ENCODE data around the gene TMPRSS11F.
"Not testable (repeated sequence)": the region's sequence is repeated elsewhere in the genome, so short reads cannot be mapped to it uniquely, and the experiment has no call there.

TMPRSS11F gene

GRCh38 chr4:68129793-68130192 lies at the start of gene TMPRSS11F:
Gene TMPRSS11F, minus strand, starts transcription at chr4:68129869. Its CDS starts 49 bp downstream, at chr4:68129820.
- DNase-seq (ENCODE audit: low spot score) = no peak

GRCh38 chr4:68176904-68177303 lies 47.2 kb upstream of the TMPRSS11F start:
- no peak for DNase-seq (ENCODE audit: low spot score)
- no peak for TF ChIP-seq CTCF (IDR thresholded peaks at IDR 0.05; ENCODE audit: extremely low read depth, missing control alignments)

More at GRCh38 chr4:68129793-68130192, at the start of gene TMPRSS11F:
- no peak for TF ChIP-seq CTCF (IDR thresholded peaks at IDR 0.05; ENCODE audit: extremely low read depth, missing control alignments)

GRCh38 chr4:68176500-68176899 lies 46.8 kb upstream of the TMPRSS11F start:
- DNase-seq (ENCODE audit: low spot score) = no peak

GRCh38 chr4:68175562-68176155 lies 46.0 kb upstream of the TMPRSS11F start:
- peak; percentile 50 for TF ChIP-seq CTCF (IDR thresholded peaks at IDR 0.05; ENCODE audit: extremely low read depth, missing control alignments)
- DNase-seq (ENCODE audit: low spot score) = peak; percentile 59

More at GRCh38 chr4:68176500-68176899, 46.8 kb upstream of the TMPRSS11F start:
- TF ChIP-seq CTCF (IDR thresholded peaks at IDR 0.05; ENCODE audit: extremely low read depth, missing control alignments) = no peak

GRCh38 chr4:68174389-68174788 lies 44.7 kb upstream of the TMPRSS11F start:
- not testable (repeated sequence) for DNase-seq (ENCODE audit: low spot score)

- not testable (repeated sequence) for DNase-seq (ENCODE audit: low spot score)
Measured at GRCh38 chr4:68172147-68172546, 42.5 kb upstream of the TMPRSS11F start.

GRCh38 chr4:68167706-68168105 lies 38.0 kb upstream of the TMPRSS11F start:
- TF ChIP-seq CTCF (IDR thresholded peaks at IDR 0.05; ENCODE audit: extremely low read depth, missing control alignments) = no peak
- no peak for DNase-seq (ENCODE audit: low spot score)

GRCh38 chr4:68167166-68167565 lies 37.5 kb upstream of the TMPRSS11F start:
- no peak for TF ChIP-seq CTCF (IDR thresholded peaks at IDR 0.05; ENCODE audit: extremely low read depth, missing control alignments)
- DNase-seq (ENCODE audit: low spot score) = no peak

Measured in GM20000 (cell line).